ENCODE data around the gene NEDD4. TPM values are rescaled to one million over a fixed set of nuclear protein-coding genes. Genes with fewer than 3 reads are reported as not detected.
A peak's percentile ranks its signal among the peaks of the same experiment; 100 is the strongest.
"Not testable (repeated sequence)": the region's sequence is repeated elsewhere in the genome, so short reads cannot be mapped to it uniquely, and the experiment has no call there.

The NEDD4 gene
- total RNA-seq, 1 experiment from 2014 or later, result 32.6 TPM

DNA sequence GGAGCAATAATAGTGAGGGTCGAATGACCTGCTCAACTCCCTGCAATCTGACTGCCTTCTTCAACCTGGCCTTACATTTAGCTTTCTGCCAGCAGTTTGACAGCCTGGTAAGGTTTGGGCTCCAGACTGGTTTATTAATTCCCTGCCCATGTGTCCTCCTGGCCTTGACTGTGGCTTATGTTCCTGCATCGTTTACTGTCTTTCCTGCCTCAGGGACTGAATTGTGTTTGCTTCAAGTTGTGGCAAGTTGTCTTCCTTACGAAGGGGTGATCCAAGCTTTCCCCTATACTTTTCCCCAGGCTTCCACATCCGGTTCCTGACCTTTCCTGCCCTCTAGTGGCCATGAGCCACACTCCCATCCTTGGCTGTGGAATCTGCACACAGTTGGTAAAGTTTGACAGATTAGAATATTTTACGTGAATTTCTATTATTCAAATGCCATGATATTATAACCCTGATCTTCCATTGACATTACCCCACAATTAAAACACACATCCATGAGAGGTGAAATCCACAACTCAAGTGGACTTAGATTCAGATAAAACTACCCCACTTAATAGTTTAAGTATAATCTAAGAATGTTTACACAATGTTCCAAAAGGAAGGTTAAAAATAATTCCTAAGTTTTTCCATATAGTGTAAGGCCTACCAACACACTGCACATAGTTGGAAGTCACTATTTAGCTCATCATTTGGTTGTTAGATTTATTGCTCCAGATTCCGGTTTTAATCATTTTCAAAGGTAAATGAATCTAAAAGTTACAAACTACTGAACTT lies 95.7 kb downstream of the NEDD4 start:
- DNase-seq (ENCODE audit: low read depth), result peak; percentile 76

DNA sequence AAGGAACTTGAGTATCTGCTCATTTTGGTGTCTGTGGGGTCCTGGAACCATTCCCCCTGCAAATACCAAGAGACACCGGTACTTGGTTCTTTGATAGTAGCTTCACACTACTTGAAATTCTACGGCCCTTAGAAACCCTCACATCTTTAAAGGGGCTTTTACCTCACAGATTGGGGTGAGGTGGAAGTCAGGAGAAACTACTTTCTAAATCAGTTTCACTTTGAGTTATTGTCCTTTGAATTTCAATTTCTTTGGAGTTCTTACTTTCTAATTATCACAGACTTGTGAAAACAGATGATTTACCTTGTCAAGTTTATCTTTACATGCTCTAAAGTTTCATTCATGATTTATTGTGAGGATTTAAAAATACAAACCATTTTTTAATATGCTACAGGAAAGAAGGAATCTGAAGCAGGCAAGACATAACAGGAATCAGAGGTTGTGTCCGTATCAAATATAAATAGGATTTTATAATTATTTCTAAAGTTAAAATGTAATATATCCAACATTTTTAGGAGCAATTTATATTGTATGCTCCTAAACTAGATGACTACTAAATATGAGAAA lies 98.9 kb downstream of the NEDD4 start:
- DNase-seq (ENCODE audit: low read depth), result no peak

DNA sequence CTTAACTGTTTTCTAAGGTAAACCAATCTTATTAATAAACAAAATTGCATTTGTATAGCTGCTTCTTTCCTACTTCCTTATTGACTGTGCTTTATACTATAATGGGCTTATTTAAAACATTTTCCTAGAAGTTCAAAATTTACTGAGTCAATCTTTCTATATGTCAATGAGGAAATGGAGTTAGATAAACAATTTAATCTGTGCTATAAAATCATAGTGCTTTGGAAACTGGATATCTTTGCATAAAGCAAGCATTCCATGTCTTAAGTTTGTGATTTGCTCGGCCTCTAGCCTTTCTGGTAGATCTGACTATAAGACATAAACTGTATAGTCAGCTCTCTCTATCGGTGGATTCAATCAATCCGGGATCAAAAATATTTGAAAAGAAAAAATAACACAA lies 99.6 kb downstream of the NEDD4 start:
- no peak for DNase-seq (ENCODE audit: low read depth)

DNA sequence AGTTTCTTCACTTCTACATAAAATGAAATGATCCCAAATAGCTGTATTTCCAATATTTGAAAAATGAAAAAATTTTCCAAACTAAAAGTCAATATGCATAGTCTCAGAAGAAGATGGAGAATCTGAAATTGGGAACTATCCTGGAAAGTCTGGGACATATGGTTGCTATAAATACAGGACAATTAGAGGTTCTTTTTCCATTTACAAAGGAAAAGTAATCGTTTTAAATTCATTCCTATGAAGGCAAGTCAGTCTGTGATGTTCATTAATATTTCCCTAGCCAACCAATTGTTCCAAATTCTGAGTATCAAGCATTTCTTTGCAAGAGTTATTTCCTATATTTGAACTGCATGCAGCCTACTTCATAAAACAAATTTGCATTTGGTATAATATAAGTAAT lies 102.2 kb downstream of the NEDD4 start:
- DNase-seq (ENCODE audit: low read depth), result no peak

DNA sequence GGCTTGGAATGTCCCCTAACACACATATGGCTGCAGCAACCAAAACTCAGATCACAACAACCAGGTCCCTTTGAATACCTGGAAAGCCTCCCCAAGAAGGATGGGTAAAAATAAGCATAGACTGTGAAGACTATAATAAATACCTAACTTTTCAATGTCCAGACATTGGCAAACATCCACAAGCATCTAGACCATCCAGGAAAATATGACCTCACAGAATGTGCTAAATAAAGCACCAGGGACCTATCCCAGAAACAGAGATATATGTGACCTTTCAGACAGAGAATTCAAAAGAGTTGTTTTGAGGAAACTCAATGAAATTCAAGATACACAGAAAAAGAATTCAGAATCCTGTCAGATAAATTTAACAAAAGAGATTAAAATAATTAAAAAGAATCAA lies 109.2 kb downstream of the NEDD4 start:
- DNase-seq (ENCODE audit: low read depth), result no peak

DNA sequence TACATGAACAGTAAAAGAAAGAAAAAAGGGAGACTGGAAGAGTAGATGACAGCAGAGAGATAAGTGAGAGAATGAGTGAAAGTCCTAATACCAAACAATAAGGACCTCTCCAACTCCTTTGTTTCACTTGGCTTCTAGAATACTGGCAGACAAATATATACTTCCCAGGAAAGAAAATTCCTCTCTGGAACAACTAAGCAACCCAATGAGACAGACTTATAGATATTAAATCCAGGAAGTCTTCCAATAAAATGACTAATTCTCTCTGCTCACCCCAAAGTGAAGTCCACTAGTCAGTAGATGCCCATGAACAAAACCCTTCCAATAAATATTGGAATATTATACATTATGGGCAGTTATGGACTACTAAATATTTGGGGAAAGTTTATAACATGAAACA lies 114.2 kb downstream of the NEDD4 start:
- DNase-seq (ENCODE audit: low read depth), result peak; percentile 10

DNA sequence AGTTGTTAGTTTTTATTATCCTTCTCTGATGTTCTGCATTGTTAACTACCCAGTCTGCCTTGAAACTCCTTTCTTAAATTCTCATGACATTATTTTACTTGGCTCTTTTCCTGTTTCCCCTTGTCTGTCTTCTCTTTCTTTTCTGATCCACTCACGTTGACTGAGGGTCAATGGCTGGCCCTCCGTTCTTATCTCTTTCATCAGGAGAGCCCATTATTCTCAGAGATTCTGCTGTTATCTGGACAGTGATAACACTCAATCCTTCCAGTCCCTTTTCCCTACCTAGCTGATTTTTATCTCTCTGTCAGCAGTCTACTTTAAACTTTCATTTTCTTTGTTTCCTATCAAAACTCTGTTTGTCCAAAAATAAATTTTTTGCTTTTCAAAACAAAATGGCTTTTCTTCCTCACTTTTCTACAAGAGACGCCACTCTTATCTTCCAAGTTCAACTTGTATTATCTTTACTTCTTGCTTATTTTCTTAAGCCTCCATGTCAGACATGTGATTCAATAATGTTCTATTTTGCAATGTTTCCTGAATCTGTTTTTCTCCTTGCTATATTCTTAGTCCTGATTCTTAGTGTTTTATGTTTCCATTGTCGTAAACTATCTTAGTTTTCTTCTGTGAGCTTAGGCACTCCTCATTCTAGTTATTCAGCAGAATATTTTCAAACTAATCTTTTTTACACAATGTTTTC lies 120.2 kb downstream of the NEDD4 start:
- peak; percentile 14 for DNase-seq (ENCODE audit: low read depth)

DNA sequence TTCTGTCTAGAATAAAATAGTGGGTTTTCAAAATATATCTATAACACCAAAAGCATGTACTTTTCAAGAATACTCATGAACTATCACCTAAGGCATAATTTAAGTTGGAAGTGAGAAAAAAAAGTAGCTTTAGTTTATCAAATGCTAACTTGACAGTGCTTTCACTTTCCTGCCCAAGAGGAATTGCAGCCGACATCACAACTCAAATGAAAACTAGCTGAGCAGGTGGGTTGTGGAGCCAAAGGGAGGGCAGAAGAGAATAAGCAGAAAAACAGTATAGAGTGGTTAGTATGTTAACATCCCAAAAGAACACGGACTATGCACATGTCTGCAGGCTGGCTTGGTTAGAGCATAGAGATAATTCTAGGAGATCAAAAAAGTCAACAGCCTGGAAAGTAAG lies 120.9 kb downstream of the NEDD4 start:
- DNase-seq (ENCODE audit: low read depth), result no peak

DNA sequence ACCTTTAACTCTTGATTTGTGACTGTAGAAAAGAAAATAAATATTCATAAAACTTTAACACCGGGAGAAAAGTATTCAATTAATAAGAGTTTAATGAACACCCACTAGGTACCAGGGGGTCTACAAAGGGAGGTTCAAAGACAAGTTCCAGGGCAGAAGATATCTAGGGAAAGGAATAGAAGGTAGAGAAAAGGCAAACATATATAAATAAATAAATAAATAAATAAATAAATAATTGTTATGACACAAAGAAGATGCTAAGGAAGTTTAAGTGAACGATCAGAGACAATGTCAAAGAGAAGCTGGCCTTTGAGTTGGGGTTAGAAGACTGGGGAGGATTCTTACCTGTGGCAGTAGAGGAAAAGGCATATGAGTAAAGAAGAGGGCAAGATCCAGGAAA lies 123.8 kb downstream of the NEDD4 start:
- no peak for DNase-seq (ENCODE audit: low read depth)

DNA sequence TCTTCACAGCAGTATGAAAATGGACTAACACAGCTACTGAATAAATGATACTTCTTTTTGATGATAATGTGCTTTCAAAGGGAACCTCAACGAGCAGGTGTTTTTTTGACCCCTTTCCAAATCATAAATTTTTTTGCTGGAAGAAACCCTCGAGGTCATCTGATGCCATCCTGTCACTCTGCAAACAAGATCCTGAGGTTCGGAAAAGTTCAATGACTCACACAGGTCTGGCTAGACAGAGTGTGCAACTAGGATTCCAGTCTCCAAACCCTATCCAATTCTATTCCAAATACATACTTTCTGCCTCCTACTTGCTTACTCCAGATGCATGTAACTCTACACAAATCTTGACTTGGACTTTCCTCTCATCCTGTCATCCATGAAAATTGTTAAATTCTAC lies 124.7 kb downstream of the NEDD4 start:
- peak; percentile 29 for DNase-seq (ENCODE audit: low read depth)

DNA sequence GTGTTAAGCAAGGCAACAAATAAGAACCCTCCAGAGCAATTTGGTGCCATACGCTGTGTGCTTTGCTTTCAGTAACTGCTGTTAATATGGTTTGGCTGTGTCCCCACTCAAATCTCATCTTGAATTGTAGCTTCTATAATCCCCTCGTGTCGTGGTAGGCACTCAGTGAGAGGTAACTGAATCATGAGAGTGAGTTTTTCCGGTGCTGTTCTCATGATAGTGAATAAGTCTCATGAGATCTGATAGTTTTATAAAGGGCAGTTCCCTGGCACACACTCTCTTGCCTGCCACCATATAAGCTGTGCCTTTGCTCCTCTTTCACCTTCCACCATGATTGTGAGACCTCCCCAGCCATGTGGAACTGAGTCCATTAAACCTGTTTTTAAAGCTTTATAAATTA lies 125.1 kb downstream of the NEDD4 start:
- not testable (repeated sequence) for DNase-seq (ENCODE audit: low read depth)

DNA sequence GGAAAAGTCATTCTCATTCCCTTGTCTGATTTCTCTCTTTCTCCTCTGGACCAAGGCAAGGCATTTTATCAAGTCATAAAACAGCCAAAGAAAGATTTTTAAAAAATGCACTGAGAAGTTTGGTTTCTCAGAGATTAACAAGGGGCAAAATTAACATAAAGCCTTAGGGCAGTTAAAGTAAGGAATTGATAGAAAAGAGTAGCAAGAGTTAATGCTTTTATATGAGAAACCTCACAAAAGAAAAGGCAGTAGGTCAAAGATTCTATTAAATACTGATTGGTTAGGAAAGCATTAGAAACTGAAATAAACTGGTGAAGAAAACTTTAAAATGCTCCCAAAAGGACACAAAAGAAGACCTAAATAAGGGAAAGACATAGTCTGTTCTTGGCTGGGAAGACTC lies 129.5 kb downstream of the NEDD4 start:
- no peak for DNase-seq (ENCODE audit: low read depth)

DNA sequence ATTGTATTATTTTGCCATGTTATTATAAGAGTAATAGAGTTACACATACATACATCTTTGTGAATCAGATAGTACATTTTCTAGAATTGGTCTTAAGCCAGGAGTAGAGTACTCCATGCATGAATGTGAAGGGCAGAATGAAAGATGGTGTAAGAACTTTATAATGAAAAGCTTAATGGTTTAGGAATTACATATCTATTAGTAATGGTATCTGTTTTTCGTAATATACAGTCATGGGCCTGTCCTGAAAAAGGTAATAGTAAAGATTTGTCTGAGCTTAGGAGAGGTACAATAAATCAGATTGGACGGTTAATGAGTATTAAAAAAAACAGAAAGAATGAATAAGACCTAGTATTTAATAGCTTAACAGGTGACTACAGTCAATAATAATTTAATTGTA lies 132.3 kb downstream of the NEDD4 start:
- DNase-seq (ENCODE audit: low read depth), result no peak

DNA sequence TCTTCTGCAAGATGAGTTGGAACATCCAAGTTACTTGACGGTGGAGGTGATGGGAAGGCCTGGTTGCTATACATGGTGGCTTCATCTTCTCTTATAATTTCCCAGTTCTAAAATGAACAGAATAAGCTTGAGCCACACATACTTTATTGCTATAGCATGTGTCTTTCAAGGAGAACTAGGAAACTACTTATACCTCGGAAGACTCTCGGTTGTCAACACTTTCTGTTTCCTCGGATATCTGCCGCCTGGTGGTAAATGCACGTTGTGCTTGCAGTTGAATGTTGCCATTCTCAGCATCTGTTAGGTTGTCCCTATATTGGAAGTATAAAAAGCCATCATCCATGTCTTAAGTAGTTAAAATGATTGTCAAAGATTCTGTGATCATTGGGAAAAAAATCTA lies 132.9 kb downstream of the NEDD4 start:
- DNase-seq (ENCODE audit: low read depth), result no peak

DNA sequence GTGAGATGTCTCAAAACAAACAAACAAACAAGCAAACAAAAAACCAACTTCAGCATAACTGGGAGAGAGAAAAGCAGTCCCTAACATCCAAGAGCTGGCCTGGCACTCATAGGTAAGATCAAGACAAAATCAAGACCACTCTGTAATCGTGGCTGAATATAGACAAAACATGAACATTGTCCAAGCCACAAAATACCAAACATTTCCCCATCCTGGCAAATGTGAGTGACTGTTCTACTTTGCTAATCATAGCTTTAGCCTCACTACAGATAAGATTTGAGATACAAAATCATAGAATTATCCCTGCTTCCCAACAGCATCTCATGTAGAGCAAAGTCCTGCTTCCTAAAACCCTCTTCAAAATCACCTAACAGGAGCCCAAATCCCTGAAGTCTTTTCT lies 133.7 kb downstream of the NEDD4 start:
- DNase-seq (ENCODE audit: low read depth), result peak; percentile 4

DNA sequence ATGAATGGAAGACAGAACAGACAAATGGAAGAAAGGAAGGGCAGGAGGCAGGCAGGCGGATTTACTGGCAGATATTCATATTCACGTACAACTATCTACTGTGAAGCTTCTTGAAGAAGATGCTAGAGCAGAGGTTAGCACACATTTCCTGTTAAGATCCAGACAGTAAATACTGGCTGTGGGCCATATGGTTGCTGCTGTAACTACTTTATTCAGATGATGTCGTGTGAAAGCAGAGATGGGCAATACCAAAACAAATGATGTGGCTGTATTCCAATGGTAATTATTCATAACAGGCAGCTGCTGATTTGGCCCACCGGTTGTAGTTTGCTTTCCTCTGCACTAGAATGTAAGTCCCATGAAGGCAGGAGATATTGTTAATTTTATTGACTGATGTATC lies 134.8 kb downstream of the NEDD4 start:
- peak; percentile 27 for DNase-seq (ENCODE audit: low read depth)

DNA sequence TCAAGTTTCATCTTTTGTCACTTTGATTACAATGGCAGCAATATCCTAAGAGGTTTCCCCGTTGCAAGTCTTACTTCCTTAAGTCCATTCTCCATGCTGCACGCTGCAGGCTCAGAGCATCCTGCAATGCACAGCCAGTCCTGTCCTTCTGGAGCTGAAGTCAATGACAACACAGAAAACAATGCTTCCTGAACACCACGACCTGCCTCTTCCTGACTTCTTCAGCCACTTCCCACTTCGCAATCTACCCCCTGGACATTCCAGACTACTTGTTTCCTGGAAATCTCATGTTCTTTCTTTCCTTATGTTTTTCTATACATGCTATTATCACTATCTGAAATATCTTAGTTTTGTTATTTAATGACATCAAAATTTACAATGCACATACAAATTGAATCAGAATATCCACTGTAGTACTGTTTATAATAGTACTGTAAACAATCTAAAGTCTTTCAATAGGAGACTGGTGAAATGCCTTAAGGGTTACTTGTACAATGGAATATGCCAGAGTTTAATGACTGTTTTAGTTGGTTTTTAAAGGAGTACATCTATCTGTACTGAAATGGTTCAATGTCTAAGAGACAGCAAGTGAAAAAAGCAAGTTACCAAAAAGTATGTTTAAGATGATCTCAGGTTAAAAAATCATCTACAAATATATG lies 136.8 kb downstream of the NEDD4 start:
- no peak for DNase-seq (ENCODE audit: low read depth)

DNA sequence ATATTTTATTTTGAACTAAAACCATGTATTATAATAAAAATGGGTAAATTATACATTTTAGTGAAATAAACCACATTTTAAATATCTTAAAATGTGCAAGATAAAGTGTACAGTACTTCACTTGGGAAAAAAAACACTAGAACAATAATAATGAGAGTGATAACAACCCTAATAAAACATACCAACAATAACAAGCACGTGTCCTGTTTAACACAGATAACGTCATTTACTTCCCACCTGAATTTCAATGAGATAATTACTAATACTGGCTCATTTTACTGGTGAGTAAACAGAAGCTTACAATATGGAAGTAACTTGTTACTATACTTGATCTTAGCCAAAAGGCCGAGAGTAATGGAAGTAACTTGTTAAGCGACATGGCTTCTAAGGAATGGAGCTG lies 140.3 kb downstream of the NEDD4 start:
- no peak for DNase-seq (ENCODE audit: low read depth)

DNA sequence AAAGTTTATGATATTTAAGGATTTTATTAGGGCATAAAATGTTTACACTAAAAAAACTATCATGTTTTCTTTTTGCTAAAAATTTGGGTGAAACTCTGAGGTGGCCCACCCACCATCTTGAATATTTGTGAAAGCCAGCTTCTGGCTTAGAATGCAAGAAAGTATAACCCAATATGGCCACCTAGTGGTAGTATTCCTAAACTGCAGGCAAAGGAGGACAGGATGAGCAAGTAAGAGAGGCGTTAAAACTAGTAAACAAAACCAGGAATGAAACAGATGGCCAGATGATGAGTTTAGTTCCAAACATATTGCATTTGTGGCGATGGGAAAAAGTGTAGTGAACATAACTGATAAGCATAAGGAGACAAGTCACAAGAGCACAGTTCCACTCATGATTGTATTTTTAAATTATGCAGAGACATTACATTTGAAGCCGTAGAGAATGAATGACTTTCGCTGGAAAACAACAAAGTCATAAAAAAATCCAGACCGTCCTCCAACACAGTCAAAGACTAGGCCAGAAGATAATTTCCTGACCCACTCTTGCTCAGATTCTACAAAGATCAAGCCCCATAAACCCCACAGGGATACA lies 147.2 kb downstream of the NEDD4 start:
- DNase-seq (ENCODE audit: low read depth), result peak; percentile 74

DNA sequence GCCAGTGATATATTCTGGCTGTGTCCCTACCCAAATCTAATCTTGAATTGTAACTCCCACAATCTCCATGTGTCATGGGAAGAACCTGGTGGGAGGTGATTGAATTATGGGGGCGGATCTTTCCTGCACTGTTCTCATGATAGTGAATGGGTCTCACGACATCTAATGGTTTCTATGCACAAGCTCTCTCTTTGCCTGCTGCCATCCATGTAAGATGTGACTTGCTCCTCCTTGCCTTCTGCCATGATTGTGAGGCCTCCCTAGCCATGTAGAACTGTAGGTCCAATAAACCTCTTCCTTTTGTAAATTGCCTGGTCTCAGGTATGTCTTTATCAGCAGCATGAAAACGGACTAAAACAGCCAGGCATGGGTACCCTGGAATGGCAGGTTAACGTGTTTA lies 150.5 kb downstream of the NEDD4 start:
- DNase-seq (ENCODE audit: low read depth), result not testable (repeated sequence)

DNA sequence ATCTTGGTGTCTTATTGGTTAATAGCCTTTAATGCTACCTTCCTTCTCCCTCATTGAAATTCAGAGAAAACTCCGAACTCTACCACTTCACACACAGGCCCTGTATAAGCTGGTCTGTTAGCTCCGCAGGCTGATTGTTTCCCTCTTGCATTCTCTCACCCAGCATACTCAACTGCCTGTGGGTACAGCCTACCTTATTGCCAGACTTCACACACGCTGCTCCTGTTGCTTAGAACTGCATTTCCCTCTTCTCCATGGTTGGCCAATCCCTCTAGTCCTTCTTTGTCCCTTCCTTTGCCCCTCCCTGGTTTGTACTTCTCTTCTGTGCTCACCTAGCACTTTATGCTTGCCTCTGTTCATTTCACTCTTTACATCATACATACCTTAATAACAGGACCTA lies 157.5 kb downstream of the NEDD4 start:
- DNase-seq (ENCODE audit: low read depth), result no peak

DNA sequence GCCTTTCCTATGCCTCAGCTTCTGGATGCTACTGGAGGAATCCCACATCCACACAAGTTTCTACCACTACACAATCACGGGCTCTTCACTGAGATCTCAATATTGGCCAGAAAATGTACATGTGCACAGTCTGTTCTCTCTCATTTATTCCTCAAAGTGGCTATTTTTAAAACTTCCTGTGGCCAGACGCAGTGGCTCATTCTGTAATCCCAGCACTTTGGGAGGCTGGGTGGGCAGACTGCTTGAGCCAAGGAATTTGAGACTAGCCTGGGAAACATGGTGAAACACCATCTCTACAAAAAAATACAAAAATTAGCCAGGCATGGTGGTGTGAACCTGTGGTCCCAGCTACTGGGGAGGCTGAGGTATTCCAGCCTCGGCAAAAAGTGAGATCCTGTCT lies 159.1 kb downstream of the NEDD4 start:
- DNase-seq (ENCODE audit: low read depth), result no peak

All from M059J (cell line).